Kidney epithelial cell (primary cell): Measurements from ENCODE around the gene JMJD8. TPM values are rescaled to one million over a fixed set of nuclear protein-coding genes. Genes with fewer than 3 reads are reported as not detected.
A peak's percentile ranks its signal among the peaks of the same experiment; 100 is the strongest.

ENCODE experiments used
- DNase-seq: peaks from one replicate; pipeline ENCODE4 v3.0.0-alpha.2; 2010; ENCODE audit warnings: low read depth
- H3K27me3 ChIP-seq: 2 replicates; pipeline ENCODE4 v1.6.0; 2011; ENCODE audit warnings: low read length; ENCODE audit not compliant: control insufficient read depth, insufficient read depth
- H3K36me3 ChIP-seq: 2 replicates; pipeline ENCODE4 v1.5.1; 2011; ENCODE audit warnings: low read length; ENCODE audit not compliant: control insufficient read depth, insufficient read depth
- H3K4me3 ChIP-seq: 2 replicates; pipeline ENCODE4 v1.5.1; 2011; ENCODE audit warnings: low read depth, mild to moderate bottlenecking, control low read depth, low read length
- total RNA-seq: library from RNA; depleted of rRNA; stranded (reverse); fragments of >200 nt; gene quantifications from 2 replicates; pipeline ENCODE4 v1.2.3, GENCODE V29; 2015
- TF ChIP-seq, protein P1 (sequence below): IDR thresholded peaks from 2 replicates; pipeline ENCODE4 v1.5.1; 2011; ENCODE audit warnings: mild to moderate bottlenecking, moderate library complexity, low read length, control low read depth, inconsistent platforms; ENCODE audit not compliant: insufficient read depth, poor library complexity, severe bottlenecking

The JMJD8 gene
- total RNA-seq, 1 donor from 2014 or later, result 59.4 TPM

DNA sequence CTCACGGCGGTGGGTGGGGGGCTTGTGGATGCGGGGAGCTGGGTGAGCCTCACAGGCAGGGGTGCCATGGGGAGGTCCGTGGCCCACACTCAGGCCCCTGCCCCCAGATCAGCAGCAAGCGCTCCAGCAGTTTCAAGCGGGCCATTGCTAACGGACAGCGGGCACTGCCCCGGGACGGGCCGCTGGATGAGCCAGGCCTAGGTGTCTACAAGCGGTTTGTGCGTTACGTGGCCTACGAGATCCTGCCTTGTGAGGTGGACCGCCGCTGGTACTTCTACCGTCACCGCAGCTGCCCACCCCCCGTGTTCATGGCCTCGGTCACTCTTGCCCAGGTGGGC, 7.6 kb downstream of the JMJD8 start:
- TF ChIP-seq, protein P1, sequence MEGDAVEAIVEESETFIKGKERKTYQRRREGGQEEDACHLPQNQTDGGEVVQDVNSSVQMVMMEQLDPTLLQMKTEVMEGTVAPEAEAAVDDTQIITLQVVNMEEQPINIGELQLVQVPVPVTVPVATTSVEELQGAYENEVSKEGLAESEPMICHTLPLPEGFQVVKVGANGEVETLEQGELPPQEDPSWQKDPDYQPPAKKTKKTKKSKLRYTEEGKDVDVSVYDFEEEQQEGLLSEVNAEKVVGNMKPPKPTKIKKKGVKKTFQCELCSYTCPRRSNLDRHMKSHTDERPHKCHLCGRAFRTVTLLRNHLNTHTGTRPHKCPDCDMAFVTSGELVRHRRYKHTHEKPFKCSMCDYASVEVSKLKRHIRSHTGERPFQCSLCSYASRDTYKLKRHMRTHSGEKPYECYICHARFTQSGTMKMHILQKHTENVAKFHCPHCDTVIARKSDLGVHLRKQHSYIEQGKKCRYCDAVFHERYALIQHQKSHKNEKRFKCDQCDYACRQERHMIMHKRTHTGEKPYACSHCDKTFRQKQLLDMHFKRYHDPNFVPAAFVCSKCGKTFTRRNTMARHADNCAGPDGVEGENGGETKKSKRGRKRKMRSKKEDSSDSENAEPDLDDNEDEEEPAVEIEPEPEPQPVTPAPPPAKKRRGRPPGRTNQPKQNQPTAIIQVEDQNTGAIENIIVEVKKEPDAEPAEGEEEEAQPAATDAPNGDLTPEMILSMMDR, result no peak
- H3K27me3 ChIP-seq, result peaks cover 21% of the 10 kb centered on the region
- no peak overlapping the region for H3K4me3 ChIP-seq
- H3K36me3 ChIP-seq, result no peaks in the 10 kb centered on the region
- DNase-seq, result no peak

- Histone ChIP-seq H3K27me3 (peaks cover 21% of the 10 kb centered on the region), H3K36me3 (no peaks in the 10 kb centered on the region), H3K4me3 (peak overlapping the region; percentile 22)
- DNase-seq, result no peak
- TF ChIP-seq, protein P1, result no peak
Measured at GRCh38 chr16:675884-676564, 8.1 kb downstream of the JMJD8 start.

- no peak for DNase-seq
- no peaks in the 10 kb centered on the region for H3K36me3 ChIP-seq
- H3K27me3 ChIP-seq, result peaks cover 21% of the 10 kb centered on the region
- H3K4me3 ChIP-seq, result peak within 1 kb of the TSS; percentile 28
- TF ChIP-seq, protein P1, result no peak
Measured at GRCh38 chr16:674968-675883, 8.9 kb downstream of the JMJD8 start, which contains the start of gene RHBDL1. Gene RHBDL1 (plus strand): TSS chr16:675671. CDS start chr16:675791, 120 bp downstream.

- Histone ChIP-seq H3K27me3 (peaks cover 21% of the 10 kb centered on the region), H3K36me3 (no peaks in the 10 kb centered on the region), H3K4me3 (no peak overlapping the region)
- DNase-seq, result no peak
- TF ChIP-seq, protein P1, result no peak
Measured at GRCh38 chr16:674214-674881, 9.8 kb downstream of the JMJD8 start.

GRCh38 chr16:673399-673991, 10.6 kb downstream of the JMJD8 start:
- DNase-seq, result no peak
- H3K4me3 ChIP-seq, result no peak overlapping the region
- peaks cover 21% of the 10 kb centered on the region for H3K27me3 ChIP-seq
- TF ChIP-seq, protein P1, result no peak
- H3K36me3 ChIP-seq, result no peaks in the 10 kb centered on the region
